H1 (cell line): ENCODE results near the gene TTC31. TPM values are rescaled to one million over a fixed set of nuclear protein-coding genes. Genes with fewer than 3 reads are reported as not detected.

ENCODE experiments used
- POLR2AphosphoS5 ChIP-seq: IDR thresholded peaks from 2 replicates; pipeline ENCODE4 v1.6.1; 2011; ENCODE audit warnings: low read depth, low read length
- RAD21 ChIP-seq, 2 experiments: IDR thresholded peaks in 1 of 2; conservative IDR thresholded peaks in 1 of 2; 2 replicates each; pipeline ENCODE4 v1.6.1; 2011; ENCODE audit warnings: low read depth in 2 of 2, low read length in 2 of 2, improper control_type of control experiment in 1 of 2, inconsistent platforms in 1 of 2, mild to moderate bottlenecking in 1 of 2, moderate library complexity in 1 of 2
- polyA plus RNA-seq, 7 experiments: library from polyadenylated mRNA; depleted of rRNA in 3 of 7; stranded (reverse) in 5 of 7; unstranded in 2 of 7; fragments of >200 nt in 5 of 7; fragments of 200-250 nt in 2 of 7; gene quantifications; 1 replicate in 5 of 7; 2 replicates in 1 of 7; 4 replicates in 1 of 7; pipeline versions ENCODE4 v1.2.1 to v1.2.3, GENCODE V29; 2011 to 2013; ENCODE audit warnings: missing spikeins in 2 of 7, mixed read lengths in 2 of 7
- total RNA-seq: library from RNA; stranded (reverse); fragmentation: NEBNext Ultra II Directional; extraction: Animal tissue kit (Norgen Biotek cat#: 25700); gene quantifications from 2 replicates; pipeline ENCODE4 v1.2.1, GENCODE V29; 2021
- TF ChIP-seq, protein P1 (sequence below): IDR thresholded peaks from 2 replicates; pipeline ENCODE4 v1.6.1; 2011; ENCODE audit warnings: low read length, improper control_type of control experiment

TTC31 gene
- total and polyA plus RNA-seq, 2 of the 8 experiments (the other 6 are each of a cell fraction or from before 2014, with no cell fraction given), result 28.8 to 29.9 TPM

DNA sequence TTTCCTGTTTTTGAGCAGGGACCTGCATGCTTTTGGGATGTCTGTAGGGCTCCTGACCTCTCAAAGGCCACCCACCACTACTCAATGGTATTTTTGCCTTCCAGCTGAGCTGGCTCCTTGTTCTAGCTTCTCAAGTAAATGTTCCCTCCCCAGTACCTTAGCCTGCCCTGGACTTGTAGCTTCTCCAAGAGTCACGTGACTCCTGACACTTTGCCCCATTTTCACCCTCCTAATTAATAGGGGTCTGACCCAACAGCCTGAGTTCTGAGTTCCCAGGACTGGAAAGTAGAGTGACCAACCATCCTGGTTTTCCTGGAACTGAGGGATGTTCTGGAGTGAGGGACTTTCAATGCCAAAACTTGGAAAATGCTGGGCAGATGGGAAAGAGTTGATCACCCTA lies 12.6 kb downstream of the TTC31 start (continued):
- TF ChIP-seq POLR2AphosphoS5 (no peak), RAD21 (IDR thresholded peaks at IDR 0.05 in 1 of 2, conservative IDR thresholded peaks at IDR 0.05 in 1 of 2; ENCODE audit: low read depth in 2 of 2, low read length in 2 of 2) (no peak)
- TF ChIP-seq, protein P1, sequence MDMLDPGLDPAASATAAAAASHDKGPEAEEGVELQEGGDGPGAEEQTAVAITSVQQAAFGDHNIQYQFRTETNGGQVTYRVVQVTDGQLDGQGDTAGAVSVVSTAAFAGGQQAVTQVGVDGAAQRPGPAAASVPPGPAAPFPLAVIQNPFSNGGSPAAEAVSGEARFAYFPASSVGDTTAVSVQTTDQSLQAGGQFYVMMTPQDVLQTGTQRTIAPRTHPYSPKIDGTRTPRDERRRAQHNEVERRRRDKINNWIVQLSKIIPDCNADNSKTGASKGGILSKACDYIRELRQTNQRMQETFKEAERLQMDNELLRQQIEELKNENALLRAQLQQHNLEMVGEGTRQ, result no peak
